GM19463 (cell line): Measurements from ENCODE around the gene HSD11B1L.

ENCODE experiments used
- ATAC-seq: cut with Tn5 transposase; IDR thresholded peaks from one replicate; pipeline ENCODE4 v1.9.1; 2021; ENCODE audit warnings: mild to moderate bottlenecking, moderate library complexity; ENCODE audit not compliant: unreplicated experiment

HSD11B1L gene

DNA sequence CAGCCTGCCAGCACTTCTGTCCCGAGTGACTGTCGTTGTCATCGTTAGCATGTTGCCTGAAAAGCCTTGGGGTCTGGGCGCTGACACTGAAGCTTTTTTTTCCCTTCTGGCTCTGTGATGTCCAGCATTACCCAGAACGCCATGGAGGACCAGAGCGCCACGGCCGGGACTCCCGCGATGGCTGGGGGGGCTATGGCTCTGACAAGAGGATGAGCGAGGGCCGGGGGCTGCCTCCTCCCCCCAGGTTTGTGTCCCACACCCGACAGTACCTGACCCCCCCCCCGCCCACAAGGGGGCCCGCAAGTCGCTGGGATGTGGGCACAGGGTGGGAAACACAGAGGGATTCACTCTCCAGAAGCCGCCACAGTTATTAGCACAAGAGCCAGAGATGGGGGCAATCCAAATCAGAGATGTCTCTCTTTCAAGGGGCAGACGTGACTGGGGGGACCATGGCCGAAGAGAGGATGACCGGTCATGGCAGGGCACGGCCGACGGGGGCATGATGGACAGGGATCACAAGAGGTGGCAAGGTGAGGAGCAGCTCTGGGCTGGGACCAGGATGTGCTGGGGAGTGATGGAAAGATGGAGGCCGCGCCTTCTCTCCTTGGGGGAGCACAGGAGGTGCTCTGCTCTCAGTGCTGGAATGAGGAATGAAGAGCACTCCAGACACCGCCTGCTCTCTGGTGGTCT is 13.8 kb upstream of the HSD11B1L start:
- no peak for ATAC-seq

DNA sequence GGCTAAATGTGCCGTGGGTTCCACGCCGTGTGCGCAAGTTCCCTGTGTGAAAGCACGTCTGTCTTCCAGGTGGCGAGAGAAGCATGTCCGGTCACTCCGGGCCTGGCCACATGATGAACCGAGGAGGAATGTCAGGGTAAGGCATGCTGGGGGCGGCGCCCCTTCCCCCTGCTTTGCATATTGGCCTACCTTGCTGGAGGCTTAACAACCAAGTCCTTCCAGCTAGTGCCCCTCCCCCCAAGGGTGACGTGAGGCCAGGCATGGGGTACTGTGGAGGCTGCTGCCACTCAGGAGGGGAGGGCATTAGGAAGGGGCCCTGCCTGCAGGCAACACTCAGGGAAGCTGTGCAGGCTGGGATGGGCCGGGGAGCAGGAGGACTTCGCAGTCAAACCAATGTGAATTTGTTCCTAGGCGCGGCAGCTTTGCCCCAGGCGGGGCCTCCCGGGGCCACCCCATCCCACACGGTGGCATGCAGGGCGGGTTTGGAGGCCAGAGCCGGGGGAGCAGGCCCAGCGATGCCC is 13.0 kb upstream of the HSD11B1L start:
- ATAC-seq, result no peak

DNA sequence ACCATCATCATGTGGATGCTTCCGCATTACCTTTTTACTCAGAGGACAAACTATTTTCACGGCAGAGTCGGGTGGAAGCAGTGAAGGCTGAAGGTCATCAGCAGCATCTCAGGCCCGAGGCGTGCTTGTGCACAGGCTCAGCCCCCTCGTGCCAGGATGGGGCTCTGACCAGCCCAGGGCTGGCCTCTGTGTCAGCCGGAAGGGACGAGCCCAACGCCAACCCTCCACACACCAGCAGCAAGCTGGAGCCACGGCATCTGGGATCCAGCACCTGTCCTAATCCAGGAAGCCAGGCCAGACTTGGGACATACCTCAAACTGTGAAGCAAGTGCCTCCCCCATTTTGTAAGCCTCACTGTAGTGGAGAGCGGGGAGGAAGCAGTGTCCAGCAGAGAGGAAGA is 11.6 kb upstream of the HSD11B1L start:
- no peak for ATAC-seq

DNA sequence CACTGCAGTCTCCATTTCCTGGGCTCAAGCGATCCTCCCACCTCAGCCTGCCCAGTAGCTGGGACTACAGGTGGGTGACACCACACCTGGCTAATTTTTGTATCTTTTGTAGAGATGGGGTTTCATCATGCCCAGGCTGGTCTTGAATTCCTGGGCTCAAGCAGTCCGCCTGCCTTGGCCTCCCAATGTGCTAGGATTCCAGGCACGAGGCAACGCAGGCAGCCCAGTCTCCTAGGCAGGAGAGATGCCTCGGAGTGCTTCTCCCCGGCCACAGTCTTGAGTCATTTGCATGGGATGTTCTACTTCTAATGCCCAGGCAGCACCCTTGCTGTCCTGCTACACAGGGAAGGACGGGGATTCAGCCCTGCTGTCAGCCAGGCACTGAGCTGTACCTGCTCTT is 9.2 kb upstream of the HSD11B1L start:
- no peak for ATAC-seq

DNA sequence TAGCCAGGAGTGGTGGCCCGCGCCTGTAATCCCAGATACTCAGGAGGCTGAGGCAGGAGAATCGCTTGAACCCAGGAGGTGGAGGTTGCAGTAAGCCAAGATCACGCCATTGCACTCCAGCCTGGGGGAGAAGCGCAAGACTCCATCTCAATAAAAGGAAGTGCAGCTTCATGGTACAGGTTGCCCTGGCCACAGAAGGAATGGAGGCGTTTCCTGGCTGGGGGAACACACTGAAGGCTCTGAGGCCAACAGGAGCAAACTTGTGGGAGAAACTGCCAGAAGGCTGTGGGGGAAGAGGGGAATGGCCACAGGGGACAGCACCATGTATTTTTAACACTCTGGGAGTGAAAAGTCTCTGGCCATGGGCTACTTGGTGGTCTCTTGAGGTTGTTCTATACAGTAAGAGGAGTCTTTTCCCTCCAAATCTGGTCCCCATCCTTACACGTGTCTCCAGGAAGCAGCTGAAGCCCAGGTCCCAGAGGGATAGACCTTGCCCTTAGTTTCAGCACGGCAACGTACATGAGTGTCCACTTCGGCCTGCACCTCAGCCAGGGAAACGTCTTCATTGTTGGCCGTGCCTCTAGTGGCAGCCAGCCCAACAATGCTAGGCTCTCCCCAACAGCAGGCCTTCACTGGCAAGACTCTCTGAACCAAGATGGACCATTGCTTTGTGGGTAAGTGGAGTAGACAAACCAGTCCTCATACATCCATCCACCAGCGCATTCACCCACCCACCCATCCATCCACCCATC is 7.9 kb upstream of the HSD11B1L start:
- ATAC-seq, result no peak

DNA sequence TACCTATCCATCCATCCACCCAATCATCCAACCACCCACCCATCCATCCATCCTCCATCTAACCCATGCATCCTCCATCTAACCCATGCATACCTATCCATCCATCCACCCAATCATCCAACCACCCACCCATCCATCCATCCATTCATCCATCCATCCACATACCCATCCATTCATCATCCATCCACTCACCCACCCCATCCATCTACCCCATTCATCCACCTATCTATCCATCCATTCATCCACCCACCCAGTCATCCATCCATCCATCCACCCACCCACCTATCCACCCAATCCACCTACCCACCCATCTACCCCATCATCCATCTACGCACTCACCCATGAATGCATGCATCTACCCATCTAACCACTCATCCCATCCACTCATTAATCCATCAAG is 7.1 kb upstream of the HSD11B1L start:
- ATAC-seq, result no peak

DNA sequence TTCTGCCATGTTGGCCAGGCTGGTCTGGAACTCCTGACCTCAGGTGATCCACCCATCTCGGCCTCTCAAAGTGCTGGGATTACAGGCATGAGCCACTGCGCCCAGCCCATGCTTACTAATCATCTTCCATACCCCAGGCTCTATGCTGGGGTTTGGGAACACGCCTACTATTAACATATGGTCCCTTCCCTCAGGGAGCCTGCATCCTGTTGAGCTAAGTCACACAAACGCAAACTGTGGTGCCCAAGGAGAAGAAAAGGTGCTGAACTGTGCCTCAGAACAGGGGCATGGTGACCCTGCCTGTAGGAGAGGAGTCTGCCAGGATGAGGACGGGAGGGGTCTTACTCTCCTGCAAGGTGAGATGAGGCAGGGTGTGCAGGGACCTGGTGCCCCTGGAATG is 6.1 kb upstream of the HSD11B1L start:
- ATAC-seq, result no peak

DNA sequence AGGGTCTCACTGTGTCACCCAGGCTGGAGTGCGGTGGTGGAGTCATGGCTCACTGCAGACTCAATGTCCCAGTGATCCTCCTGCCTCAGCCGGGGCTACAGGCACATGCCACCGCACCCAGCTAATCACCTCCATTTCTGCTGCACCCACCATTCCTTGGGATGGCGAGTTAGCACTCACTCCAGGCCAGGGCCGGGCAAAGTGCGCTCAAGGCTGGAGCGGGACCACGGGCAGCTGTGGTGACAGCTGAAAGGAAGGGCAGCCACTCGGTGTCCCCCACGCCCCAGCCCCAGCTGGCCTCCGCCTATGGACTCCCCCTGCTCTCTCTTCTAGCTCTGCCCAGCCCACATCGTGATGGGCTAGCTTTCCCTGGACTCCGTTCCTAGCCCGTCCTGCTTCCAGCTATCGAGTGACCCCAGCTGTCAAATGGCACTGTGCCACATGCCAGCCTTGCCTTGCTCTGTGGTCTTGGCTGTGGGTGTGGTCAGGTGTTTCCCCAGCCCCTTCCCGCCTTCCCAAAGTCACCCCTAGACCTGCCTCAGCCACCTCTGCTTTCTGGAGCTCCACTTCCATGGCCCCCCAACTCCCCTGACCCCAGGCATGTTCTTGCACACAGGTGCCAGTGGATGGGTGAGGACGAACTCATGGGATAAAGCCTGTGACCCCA is 4.6 kb upstream of the HSD11B1L start:
- ATAC-seq, result no peak

DNA sequence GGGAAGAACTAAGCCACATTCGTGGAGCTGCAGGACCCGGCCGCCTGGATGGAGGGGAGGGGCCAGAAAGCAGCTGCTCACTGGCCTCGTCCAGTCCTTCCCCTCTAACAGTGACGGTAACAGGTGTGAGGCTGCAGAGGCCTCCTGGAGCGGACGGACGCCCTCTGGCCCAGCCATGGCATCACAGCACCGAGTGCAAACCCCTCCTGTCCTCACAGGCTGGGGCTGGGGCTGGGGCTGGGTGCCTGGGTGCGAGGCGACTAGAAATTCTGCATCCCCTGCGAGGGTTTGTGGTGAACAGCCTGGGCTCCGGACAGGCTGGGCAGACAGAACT is 4.1 kb upstream of the HSD11B1L start:
- no peak for ATAC-seq

DNA sequence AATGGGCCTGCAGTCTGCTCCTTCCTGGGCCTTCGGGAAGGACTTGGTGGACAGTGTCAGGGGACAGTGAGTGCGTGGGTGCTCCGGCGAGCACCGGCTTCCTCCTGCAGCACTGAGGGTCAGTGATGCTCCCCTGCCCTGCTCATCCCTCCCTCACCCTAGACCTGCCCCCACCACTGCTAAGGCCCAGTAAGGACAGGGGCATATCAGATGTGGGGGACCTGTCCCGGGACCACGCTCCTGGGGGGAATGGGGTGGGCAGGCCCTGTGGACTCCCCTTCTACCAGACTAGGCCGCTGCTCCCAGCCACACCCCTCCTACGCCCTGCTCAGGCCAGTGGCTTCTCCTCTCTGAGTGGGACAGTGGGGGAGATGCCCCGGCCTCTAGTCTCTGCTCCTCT is 3.7 kb upstream of the HSD11B1L start:
- no peak for ATAC-seq

DNA sequence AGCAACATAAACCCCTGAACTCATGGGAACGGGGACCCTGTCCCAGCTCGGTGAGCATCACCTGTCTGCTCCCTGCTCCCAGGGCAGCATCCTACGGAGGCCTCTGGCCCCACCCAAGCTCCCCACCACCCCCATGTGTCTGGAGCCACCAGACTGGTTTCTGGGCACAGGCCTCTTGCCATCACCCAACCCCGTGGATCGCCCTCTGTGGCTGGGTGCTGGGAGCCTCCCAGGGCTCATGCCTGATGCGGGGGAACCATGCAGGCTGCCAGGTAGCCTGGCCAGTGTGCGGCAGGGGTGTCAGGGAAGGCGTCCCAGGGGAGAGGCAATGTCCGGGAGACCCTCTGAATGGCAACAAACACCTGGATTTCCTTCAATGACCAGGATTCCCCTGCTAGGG is 3.2 kb upstream of the HSD11B1L start:
- no peak for ATAC-seq

DNA sequence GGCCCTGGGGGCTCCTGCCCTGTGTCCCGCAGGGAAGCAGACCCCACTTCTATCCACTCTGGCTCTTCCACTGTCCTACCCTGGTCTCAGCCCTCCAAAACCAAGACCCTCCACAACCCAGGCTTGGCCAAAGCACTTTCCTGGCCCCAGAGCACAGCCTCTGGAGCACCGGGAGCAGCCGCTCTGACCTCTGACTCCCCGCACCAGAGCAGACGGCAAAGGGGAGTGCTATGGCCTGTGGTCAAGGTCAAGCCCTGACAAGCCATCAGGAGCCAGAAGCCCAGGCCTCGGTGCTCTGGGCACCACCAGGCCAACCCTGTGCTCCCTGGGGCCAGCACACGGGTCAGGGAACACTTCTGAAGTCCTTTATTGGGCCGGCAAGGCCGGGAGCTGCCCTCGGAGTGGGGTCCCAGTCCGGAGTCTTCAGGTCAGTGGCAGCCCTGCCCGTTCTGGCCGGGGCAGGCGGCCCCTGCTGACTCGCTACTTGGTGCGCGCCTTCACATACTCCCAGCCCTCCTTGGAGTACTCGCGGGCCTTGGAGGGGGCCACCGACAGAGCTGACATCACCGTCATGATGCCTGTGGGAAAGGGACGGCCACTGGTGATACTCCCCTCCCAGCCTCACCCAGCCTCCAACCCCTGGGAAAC is 2.6 kb upstream of the HSD11B1L start:
- no peak for ATAC-seq

DNA sequence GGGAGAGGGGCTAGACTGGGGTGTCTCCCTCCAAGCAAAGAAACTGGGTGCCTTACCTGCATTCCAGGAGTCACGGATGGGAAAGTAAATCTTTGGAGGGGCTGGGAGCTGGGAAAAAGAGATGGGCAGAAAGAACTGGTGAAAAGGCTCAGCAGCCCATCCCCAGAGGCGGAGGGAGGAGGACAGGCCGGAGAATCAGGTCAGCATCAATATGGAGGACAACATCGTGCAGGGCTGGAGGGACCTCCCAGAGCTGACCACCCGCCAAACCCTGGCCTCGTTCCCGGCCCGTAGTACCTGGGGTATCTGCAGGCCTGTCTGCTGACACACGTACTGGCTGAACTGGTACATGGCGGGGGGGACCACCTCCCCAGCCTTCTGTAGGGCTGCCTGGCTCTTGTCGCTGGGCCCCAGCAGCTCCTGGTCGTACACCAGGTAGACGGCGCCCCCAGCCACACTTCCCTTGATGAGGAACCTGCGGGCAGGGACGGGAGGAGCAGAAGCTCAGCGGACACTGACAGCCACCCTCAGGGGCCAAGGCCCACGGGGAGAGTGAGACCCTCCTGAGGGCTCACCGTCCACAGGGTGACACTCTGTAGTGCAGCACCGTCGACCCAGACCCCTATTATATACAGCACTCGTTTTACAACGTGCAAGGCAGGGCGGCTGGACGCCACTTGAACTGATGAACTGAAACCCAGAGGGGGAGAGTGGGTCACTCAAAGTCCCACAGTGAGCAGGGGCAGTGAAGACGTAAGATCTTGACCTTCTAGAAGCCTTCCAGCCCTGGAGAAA is 1.3 kb upstream of the HSD11B1L start:
- ATAC-seq, result no peak

DNA sequence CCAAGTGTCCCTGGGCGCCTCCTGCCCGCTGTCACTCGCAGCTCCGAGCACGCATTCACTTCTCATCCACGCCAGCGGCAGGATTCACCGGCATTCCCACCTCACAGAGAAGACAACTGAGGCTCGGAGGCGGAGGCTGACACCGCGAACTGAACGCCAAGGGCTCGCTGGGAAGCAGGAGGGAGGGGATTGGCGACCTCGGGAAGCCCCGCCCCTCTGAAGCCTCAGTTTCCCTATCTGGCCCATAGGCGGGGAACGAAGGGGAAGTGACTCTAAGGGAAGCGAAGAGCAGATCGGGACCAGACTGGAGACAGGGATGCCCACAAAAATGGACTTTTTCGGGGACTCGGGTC is 767 bp upstream of the HSD11B1L start:
- ATAC-seq, result no peak

DNA sequence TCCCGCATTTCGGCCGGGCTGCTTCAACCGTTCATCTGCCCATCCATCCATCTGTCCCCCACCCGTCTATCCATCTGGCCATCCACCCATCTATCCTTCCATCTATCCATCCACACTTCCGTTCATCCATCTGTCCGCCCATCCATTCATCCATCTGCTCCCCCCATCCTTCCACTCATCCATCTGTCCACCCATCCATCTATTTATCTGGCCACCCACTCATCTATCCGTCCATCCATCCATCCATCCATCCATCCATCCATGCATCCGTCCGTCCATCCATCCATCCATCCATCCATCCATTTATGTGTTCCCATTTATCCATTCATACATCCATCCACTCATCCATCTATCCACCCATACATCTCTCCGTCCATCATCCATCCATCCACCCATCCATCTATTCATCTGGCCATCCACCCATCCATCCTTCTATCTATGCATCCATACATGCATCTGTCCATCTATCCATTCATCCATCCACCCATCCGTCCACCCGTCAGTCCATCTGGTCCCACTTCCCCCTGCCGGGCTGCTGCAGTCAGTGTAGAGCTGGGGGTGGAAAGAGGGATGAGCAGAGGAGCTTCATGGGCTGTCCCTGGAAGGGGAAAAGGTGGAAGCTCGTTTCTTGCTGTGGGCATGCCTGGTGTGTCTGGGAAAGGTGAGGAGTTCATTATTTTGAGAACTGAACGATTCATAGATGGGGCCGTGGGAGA is 722 bp downstream of the HSD11B1L start:
- no peak for ATAC-seq

DNA sequence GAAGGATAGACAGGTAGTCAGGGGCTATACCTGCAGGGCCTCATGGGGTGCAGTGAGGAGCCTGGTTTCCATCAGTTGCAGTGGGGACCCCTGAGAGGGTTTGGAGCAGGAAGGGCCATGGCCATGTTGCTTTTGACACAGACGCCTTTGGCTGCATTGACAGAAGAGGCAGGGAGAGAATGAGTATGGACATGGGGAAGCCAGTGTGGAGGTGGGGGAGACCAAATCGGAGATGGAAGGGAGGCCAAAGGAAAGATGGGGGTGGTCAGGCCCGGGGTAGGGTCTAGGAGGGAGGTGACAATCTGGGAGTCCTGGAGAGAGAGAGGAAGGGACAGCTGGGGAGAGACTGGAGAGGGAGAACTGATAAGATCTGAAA is 1.3 kb downstream of the HSD11B1L start:
- no peak for ATAC-seq

DNA sequence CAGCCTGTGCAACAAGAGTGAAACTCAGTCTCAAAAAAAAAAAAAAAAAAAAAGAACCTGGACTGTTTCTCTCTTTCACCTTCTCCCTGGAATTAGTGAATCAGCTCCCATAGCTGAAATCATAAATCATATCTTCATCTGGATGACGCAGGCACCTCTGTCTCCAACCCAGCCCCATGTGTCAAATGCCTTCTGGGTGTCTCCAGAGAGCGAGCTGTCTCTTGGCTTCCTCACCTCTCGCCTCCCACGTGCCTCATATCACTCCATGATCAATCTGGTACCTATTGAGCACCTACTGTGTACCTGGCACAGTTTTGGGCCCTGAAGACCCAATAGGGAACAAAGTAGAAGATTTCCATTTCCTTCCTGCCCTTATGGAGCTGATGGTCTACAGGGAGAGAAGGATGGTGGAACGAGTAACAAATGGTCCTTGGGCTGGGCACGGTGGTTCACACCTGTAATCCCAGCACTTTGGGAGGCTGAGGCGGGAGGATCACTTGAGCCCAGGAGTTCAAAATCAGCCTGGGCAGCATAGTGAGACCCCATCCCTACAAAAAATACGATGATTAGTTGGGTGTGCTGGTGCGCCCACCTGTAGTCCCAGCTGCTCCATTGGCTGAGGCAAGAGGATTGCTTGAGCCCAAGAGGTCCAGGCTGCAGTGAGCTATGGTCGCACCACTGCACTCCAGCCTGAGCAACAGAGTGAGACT is 2.5 kb downstream of the HSD11B1L start:
- ATAC-seq, result no peak

DNA sequence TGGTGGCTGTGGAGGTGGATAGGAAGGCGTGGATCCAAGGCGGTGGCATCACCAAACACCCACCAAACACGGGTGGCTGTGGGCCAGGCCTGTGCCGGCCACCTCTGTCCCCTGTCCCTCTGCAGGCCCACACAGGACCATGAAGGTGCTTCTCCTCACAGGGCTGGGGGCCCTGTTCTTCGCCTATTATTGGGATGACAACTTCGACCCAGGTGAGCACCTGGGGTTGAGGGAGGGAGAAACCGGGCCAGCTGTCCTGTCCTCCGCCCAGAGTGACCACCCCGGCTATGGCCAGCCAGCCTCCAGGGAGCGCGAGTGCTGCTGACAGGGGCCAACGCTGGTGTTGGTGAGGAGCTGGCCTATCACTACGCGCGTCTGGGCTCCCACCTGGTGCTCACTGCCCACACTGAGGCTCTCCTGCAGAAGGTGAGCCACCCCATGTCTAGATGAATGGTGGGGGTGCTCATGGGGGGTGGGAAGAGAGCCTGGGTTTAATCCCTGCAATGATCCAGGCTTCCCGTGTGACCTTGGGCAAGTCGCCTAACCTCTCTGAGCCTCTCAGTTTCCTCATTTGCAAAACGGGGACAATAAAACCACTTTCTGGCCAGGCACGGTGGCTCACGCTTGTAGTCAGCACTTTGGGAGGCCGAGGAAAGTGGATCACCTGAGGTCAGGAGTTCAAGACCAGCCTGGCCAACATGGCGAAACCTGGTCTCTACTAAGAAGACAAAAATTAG is 4.0 kb downstream of the HSD11B1L start:
- no peak for ATAC-seq

DNA sequence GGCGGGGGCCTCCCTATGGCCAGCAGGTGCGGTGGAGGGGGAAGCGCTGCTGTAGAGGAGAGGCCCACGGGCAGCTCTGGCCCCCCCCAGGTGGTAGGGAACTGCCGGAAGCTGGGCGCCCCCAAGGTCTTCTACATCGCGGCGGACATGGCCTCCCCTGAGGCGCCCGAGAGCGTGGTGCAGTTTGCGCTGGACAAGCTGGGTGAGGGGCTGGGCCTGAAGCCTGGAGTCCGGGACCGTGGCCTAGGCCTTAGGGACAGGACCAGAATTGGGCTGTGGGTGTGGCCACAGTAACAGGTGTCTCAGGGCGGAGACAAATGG is 5.5 kb downstream of the HSD11B1L start:
- ATAC-seq, result no peak
